Mucosa of descending colon (tissue), 3 donors: ENCODE measurements around the gene AP2A2. TPM values are rescaled to one million over a fixed set of nuclear protein-coding genes. Genes with fewer than 3 reads are reported as not detected.

Experiments
- ATAC-seq: fragments of 200-7000 bp; cut with Tn5 transposase; one replicate; pipeline ENCODE4 v1.9.1; 2020; ENCODE audit warnings: mild to moderate bottlenecking, moderate library complexity
- DNase-seq, 3 donors: peaks; one replicate each; pipeline ENCODE4 v3.0.0-alpha.2; 2020
- H3K36me3 ChIP-seq: fragments of 200-600 bp; one replicate; pipeline ENCODE4 v1.8.0; 2021; ENCODE audit warnings: low read depth, mild to moderate bottlenecking
- H3K4me1 ChIP-seq: fragments of 200-600 bp; one replicate; pipeline ENCODE4 v1.8.0; 2021; ENCODE audit warnings: low read depth, mild to moderate bottlenecking
- H3K4me3 ChIP-seq: fragments of 200-600 bp; one replicate; pipeline ENCODE4 v1.8.0; 2021; ENCODE audit warnings: mild to moderate bottlenecking
- H3K9me3 ChIP-seq: fragments of 200-600 bp; one replicate; pipeline ENCODE4 v1.8.0; 2021; ENCODE audit warnings: mild to moderate bottlenecking
- intact Hi-C, 2 donors: fragments of 100-400 bp; cut with DNase I in 1 of 2; cut with micrococcal nuclease in 1 of 2; formaldehyde crosslinking; loops; one replicate each; pipeline versions ENCODE4 v1.11.0 to v1.11.1; 2022; cut with DNase I, micrococcal nuclease
- total RNA-seq, 3 donors: library from RNA; stranded (reverse); fragmentation: NEBNext Ultra II Directional in 2 of 3; extraction: Animal tissue kit (Norgen Biotek cat#: 25700) in 2 of 3; gene quantifications; one replicate each; pipeline versions ENCODE4 v1.2.1 to v1.2.4, GENCODE V29; 2021 to 2023
- TF ChIP-seq, protein P1 (sequence below): fragments of 200-600 bp; IDR thresholded peaks from one replicate; pipeline ENCODE4 v1.8.0; 2022; ENCODE audit warnings: antibody characterized with exemption, mild to moderate bottlenecking
- donor health status: DM: no; HTN: no; CAD: no; lungs with moderate emphysema.
- donor health status: DM: no; HTN: no; CAD: no.
- donor health status: DM: no; HTN: yes; CAD: no.

The AP2A2 gene
- total RNA-seq, 3 donors from 2014 or later: 68.8 to 105 (median 99.5) TPM

DNA sequence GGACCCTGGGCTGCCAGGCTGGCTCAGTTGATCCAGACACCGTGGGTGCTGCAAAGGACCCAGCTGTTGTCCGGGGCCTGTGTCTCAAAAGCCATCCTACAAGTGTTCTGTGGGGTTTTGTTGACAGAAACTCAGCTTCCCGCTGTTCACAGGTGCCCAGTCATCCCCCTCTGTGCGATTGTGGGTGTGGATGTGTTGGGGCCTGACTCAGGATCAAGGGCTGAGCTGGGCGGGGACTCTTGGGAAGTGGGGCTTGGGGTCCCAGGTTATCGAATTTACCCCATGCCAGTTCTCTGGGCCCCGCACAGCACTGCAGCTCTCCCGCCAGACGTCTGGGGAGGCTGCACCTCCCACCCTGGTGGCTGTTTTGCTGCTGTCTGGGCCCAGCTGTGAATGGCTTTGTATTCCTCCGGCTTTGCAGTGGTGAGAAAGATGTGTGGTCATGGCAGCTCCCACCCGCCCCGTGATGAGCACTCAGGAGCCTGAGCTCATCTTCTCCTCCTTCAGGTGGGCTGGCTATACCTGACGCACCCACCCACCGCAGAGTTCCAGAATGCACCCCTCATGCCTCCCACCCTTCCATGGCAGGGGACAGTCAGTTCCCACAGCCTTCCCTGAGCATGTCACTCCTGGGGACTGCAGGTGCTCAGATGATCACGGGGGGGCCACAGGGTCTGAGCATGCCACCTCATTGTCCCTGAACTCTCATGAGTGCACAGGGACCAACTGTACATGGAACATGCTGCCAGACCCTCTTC is 3.6 kb upstream of the AP2A2 start:
- H3K4me3 ChIP-seq: no peak overlapping the region
- intact Hi-C loops: no loop called here
- ATAC-seq (no peak), DNase-seq (peak in 1 of 3 donors; percentile 24)
- TF ChIP-seq, protein P1, sequence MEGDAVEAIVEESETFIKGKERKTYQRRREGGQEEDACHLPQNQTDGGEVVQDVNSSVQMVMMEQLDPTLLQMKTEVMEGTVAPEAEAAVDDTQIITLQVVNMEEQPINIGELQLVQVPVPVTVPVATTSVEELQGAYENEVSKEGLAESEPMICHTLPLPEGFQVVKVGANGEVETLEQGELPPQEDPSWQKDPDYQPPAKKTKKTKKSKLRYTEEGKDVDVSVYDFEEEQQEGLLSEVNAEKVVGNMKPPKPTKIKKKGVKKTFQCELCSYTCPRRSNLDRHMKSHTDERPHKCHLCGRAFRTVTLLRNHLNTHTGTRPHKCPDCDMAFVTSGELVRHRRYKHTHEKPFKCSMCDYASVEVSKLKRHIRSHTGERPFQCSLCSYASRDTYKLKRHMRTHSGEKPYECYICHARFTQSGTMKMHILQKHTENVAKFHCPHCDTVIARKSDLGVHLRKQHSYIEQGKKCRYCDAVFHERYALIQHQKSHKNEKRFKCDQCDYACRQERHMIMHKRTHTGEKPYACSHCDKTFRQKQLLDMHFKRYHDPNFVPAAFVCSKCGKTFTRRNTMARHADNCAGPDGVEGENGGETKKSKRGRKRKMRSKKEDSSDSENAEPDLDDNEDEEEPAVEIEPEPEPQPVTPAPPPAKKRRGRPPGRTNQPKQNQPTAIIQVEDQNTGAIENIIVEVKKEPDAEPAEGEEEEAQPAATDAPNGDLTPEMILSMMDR: no peak
- no peaks in the 10 kb centered on the region for H3K9me3 ChIP-seq
- no peaks in the 10 kb centered on the region for H3K36me3 ChIP-seq
- H3K4me1 ChIP-seq: peaks cover 8% of the 10 kb centered on the region

DNA sequence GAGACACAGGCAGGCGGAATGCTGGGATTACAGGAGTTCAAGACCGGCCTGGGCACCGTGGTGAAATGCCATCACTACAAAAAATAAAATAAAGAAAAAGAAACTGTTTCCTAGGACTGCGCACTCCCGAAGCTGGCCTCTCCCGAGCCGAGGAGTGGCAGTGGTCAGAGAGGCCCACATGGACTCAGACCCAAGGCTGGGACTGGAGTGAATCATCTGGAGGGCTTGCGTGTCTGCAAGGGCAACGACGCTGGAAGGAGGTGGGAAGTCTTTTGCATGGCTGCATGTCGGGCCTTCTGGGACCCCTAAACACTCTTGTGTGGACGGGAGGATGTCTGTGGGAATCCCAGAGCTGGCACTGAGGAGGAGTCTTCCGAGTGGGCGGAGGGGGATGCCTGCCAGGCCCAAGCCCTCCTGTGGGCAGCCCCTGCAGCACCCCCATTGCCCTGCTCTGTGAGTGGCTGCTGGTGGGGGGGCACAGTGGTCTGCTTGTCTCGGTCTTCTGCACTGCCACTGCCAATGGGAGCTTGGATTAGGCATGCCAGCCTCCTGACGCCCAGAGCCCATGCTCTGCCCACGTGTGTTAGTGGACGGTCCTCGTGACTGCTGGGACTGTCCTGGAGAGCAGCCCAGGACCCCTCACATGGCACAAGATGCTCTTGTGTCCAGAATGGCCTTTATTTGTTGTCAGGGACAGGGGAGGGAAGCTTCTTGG is 1.8 kb upstream of the AP2A2 start:
- Histone ChIP-seq H3K4me3 (no peak overlapping the region), H3K4me1 (peaks cover 23% of the 10 kb centered on the region), H3K9me3 (no peaks in the 10 kb centered on the region), H3K36me3 (no peaks in the 10 kb centered on the region)
- TF ChIP-seq, protein P1: no peak
- DNase-seq (no peak), ATAC-seq (no peak)
- intact Hi-C loops: no loop called here

DNA sequence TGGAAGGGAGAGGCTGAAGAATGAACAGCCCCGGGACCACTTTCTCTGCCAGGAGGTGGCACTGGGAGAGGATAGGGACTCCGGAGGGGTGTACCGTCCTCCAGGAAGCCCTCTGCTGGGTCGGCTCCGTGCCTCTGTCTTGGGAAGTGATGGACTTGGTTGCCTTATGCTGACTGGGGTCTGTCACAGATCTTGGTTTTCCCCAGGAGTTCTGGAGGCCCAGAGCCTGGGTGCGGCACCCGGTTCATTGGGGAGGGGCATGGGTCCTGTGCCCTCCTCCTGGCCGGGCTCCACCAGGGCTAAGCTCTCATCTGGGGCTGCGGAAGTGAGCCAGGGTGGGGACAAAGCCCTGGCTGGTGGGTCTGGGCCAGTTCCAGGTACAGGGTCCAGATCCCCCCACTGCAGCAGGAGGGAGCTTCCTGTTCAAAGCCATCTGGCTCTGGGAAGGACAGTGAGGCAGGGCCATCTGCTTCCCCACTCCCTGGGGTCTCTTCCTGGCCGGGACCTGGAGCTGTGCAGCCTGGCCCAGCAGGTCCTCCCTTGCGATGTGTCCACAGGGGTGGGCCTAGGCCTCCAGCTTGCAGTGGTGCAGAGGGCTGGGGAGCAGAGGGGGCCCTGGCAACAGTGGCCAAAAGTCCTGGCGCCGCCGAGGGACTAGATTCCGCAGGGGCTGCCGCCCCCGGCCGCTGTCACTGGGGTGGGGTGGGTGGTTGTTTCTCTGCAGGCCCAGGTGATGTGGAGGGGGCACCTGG is 1.1 kb upstream of the AP2A2 start:
- peak in 1 of 3 donors; percentile 50 for DNase-seq
- Histone ChIP-seq H3K36me3 (no peaks in the 10 kb centered on the region), H3K9me3 (no peaks in the 10 kb centered on the region), H3K4me3 (no peak overlapping the region), H3K4me1 (peaks cover 31% of the 10 kb centered on the region)
- intact Hi-C loops: no loop called here
- TF ChIP-seq, protein P1: no peak
- ATAC-seq: no peak

DNA sequence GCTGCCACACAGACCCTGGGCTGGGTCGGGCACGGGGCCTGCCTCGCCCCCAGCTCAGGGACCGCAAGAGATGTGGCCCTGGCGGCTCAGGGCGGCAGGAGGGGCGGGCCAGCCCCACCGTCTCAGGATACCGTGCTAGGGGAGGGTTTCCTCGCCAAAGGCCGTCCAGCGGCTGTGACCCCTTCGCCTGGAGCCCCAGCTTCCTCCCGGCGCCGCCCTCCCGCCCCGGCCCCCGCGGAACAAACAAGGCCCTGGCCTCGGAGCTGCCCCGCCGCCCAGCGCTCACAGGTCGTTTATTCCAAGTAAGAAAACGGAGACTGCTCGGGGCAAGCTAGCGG is 543 bp upstream of the AP2A2 start:
- ATAC-seq: no peak
- H3K4me3 ChIP-seq: no peak overlapping the region
- peaks cover 36% of the 10 kb centered on the region for H3K4me1 ChIP-seq
- H3K36me3 ChIP-seq: no peaks in the 10 kb centered on the region
- TF ChIP-seq, protein P1: no peak
- intact Hi-C loops: no loop called here
- peak in 1 of 3 donors; percentile 66 for DNase-seq
- H3K9me3 ChIP-seq: no peaks in the 10 kb centered on the region

DNA sequence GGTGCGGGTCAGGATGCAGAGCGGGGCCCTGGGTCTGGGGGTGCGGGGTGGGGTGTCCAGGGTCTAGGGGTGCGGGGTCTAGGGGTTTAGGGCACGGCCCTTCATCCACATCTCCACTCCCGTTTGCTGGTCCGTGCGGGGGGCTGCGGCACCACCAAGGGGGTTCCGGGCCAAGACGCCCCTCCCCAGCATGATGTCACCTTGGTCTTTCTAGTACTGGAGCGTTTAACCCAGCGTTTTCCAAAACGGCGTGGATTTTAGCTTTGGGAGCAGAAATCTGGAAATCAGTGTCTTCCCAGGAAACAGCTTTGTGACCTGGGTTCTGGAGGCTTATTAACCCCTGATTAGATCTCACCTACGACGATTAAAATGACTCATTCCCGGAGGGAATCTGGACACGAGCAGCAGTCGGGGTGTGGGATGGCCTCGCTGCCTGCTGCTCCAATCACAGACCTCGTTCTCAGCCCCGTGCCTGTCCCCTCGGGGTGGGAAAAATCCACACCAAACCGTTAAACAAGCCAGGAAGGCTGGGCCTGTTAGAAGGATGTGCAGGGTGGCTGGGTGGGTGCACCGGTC is 759 bp downstream of the AP2A2 start:
- ATAC-seq (peak; percentile 18), DNase-seq (peak in 2 of 3 donors; percentile 33 to 52)
- H3K9me3 ChIP-seq: no peaks in the 10 kb centered on the region
- TF ChIP-seq, protein P1: no peak
- peak overlapping the region; percentile 68 for H3K4me3 ChIP-seq
- intact Hi-C loops: no loop called here
- no peaks in the 10 kb centered on the region for H3K36me3 ChIP-seq
- peaks cover 41% of the 10 kb centered on the region for H3K4me1 ChIP-seq
